Mesodermal cell (in vitro differentiated cells): ENCODE measurements around the gene PPP1R11.

ENCODE experiments used
- H3K27ac ChIP-seq: 2 replicates; pipeline ENCODE4 v1.7.0; 2013; ENCODE audit warnings: mild to moderate bottlenecking, low read depth, low read length, moderate library complexity; ENCODE audit not compliant: severe bottlenecking
- H3K36me3 ChIP-seq: 2 replicates; pipeline ENCODE4 v1.7.1; 2013; ENCODE audit warnings: mild to moderate bottlenecking, low read length, moderate library complexity; ENCODE audit not compliant: control insufficient read depth, insufficient read depth
- H3K4me1 ChIP-seq: one replicate; pipeline ENCODE4 v1.7.1; 2013; ENCODE audit warnings: mild to moderate bottlenecking, low read length; ENCODE audit not compliant: insufficient read depth, control insufficient read depth, poor library complexity, severe bottlenecking
- H3K4me3 ChIP-seq: 2 replicates; pipeline ENCODE4 v1.7.0; 2013; ENCODE audit warnings: low read length, control low read depth, mild to moderate bottlenecking; ENCODE audit not compliant: insufficient read depth, poor library complexity, severe bottlenecking; ENCODE audit errors: extremely low read depth
- H3K9me3 ChIP-seq: 2 replicates; pipeline ENCODE4 v1.7.1; 2013; ENCODE audit warnings: mild to moderate bottlenecking, low read length, moderate library complexity; ENCODE audit not compliant: control insufficient read depth
- WGBS, 2 experiments: methylation state at CpG; one replicate each; pipeline ENCODE4 v1.1.5; 2013; ENCODE audit warnings: missing lambda C conversion rate in 2 of 2; ENCODE audit not compliant: insufficient coverage in 2 of 2; 5-methylcytosine and 5-hydroxymethylcytosine counted together

PPP1R11 gene

GRCh38 chr6:30075094-30075789 lies 8.2 kb downstream of the PPP1R11 start, which contains the start of gene RNF39:
TSS of gene RNF39 (minus strand) at chr6:30075769. CDS start at chr6:30075585, 184 bp downstream.
- WGBS, 2 experiments: 0 to 1% methylated on average over 39 to 45 of the region's 64 CpGs
- H3K36me3 ChIP-seq: peaks cover 4% of the 10 kb centered on the region
- peak within 1 kb of the TSS; percentile 27 for H3K4me3 ChIP-seq
- no peaks in the 10 kb centered on the region for H3K9me3 ChIP-seq
- no peak within 1 kb of the TSS for H3K27ac ChIP-seq
- peaks cover 4% of the 10 kb centered on the region for H3K4me1 ChIP-seq

GRCh38 chr6:30075790-30076732 lies 9.1 kb downstream of the PPP1R11 start:
- H3K4me3 ChIP-seq: no peak overlapping the region
- 44 to 56% methylated on average over 3 to 16 of the region's 22 CpGs for WGBS, 2 experiments
- peaks cover 4% of the 10 kb centered on the region for H3K4me1 ChIP-seq
- no peaks in the 10 kb centered on the region for H3K9me3 ChIP-seq
- H3K36me3 ChIP-seq: no peaks in the 10 kb centered on the region
- no peak overlapping the region for H3K27ac ChIP-seq

GRCh38 chr6:30077218-30077617 lies 10.2 kb downstream of the PPP1R11 start:
- WGBS, 2 experiments: 0 to 50% methylated on average over 1 to 2 of the region's 4 CpGs
- no peaks in the 10 kb centered on the region for H3K36me3 ChIP-seq
- H3K4me1 ChIP-seq: peaks cover 4% of the 10 kb centered on the region
- no peak overlapping the region for H3K4me3 ChIP-seq
- H3K27ac ChIP-seq: no peak overlapping the region
- H3K9me3 ChIP-seq: no peaks in the 10 kb centered on the region

DNA sequence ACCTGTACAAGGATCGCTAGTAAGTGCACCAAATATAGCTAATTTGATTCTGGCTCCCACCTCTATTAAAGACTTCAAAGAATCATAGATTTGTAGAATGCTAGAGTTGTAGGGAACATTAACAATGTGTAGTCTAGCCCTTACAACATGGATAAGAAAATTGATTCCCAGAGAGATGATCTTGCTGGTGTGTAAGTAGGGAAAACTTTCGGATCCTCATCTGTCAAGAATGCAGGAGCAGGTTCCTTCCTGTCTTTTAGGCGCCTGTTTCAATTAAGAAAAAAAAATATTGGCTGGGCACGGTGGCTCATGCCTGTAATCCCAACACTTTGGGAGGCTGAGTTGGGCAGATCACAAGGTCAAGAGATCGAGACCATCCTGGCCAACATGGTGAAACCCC lies 20.9 kb downstream of the PPP1R11 start:
- Histone ChIP-seq H3K4me3 (no peak overlapping the region), H3K27ac (no peak overlapping the region)
- 79 to 86% methylated on average over 3 to 4 of the region's 5 CpGs for WGBS, 2 experiments

DNA sequence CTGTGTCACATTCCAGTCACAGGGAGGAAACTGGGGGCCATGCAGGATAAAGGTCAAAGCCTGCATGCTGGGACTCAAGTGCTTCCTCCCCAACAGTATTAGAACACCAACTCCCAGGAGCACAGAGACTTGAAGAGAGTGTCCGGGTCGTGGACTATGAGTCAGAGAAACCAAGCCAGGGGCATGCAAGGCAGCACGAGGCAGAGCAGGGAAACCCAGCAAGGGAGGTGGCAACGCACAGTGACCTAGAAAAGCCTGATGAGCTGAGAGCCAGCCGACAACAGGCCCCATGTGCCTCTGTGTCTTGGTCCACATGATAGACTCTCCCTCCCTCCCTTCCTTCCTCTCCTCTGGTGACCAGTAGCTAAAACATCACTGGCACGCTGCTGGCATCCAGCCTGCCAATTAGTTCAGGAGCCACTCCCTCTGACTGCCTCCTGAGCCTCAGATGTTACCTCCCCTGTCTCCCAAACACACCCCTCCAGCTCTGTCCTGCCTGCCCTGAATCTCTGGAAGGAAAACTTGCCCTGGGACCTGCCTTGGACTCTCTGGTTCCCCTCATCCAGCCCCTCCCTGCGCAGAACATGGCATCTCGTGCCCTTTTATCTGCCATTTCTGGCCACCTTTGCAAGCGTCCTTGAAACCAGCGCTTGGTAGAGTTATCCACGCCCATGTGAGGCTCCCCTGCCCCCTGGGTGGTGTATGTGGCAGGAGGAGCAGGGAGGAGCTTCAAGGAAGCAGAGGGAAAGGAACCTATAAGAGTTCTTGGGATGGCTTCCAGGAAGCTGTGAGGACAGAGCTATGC lies 24.8 kb downstream of the PPP1R11 start:
- Histone ChIP-seq H3K36me3 (no peaks in the 10 kb centered on the region), H3K9me3 (no peaks in the 10 kb centered on the region), H3K27ac (no peak overlapping the region), H3K4me3 (no peak overlapping the region), H3K4me1 (no peaks in the 10 kb centered on the region)
- WGBS, 2 experiments: 64 to 76% methylated on average over 7 of the region's 11 CpGs

More for the DNA sequence above, 20.9 kb downstream of the PPP1R11 start:
- H3K4me1 ChIP-seq: no peaks in the 10 kb centered on the region
- H3K36me3 ChIP-seq: no peaks in the 10 kb centered on the region
- H3K9me3 ChIP-seq: no peaks in the 10 kb centered on the region

DNA sequence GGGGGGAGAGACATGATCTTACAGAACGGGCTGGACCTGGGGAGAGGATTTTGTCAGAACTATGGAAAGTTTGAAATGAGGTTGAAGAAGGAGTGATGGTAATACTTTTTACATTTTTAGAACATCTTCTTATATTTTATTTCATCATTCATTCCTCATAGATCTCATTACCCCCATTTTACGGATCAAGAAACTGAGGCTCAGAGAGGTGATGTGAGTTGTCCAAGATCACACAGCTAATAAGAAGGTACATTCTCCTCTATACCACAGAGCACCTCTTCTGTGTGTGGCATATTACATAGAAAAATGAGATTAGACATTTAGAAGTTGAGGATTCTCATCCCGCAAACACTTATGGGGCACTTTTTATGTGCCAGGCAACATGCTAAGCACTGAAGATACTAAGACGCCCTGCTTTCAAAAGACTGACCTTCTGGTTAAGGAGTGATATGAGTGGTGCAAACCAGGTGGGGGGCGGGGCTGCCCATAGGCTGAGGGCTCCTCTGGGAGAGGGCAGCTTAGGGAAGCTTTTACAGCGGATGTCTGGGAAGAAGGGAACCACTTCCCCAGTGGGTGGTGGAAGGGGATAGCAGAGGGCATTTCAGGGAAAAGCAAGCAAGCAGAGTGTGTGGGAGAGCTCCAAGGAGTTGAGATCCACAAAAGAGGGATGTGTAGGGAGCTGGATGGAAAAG lies 26.0 kb downstream of the PPP1R11 start:
- Histone ChIP-seq H3K4me1 (no peaks in the 10 kb centered on the region), H3K27ac (no peak overlapping the region), H3K9me3 (no peaks in the 10 kb centered on the region), H3K36me3 (no peaks in the 10 kb centered on the region), H3K4me3 (no peak overlapping the region)
- WGBS, 2 experiments: 62 to 79% methylated on average over 3 to 5 of the region's 6 CpGs

DNA sequence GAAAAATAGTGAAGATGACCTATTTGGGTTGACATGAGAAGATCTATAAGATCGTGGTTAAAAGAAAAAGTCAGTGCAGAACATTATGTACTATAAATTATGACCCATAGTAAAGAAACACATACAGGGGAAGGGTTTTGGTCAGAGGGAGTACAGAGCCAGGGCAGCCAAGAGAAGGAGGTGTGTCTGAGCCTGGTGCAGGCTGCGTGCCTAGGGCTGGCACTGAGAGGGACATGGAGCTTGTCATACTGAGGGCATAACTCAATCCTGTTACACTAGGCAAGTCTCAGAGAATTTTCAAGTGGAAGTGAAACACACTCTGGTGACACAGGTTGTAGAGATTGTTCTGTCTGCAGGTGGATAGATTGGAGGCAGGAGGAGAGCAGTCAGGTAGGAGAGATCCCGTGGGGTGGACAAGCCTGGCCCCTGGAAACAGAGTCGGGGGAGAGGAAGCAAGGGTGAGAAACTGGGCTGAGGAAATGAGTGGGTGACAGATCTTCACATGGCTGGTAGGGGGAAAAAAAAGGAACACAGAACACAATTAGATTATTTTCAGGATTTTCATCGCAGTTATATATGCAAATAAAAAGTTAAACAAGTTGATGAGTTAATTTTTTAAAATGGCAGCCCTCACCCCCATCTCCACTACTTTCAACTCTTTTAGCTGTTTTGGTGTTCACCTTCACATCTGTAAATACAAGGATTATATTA lies 27.1 kb downstream of the PPP1R11 start:
- Histone ChIP-seq H3K4me1 (no peaks in the 10 kb centered on the region), H3K27ac (no peak overlapping the region), H3K9me3 (no peaks in the 10 kb centered on the region), H3K4me3 (no peak overlapping the region), H3K36me3 (no peaks in the 10 kb centered on the region)
- 84% methylated on average over 2 of the region's 5 CpGs; no CpG with 5 or more reads in 1 of the 2 experiments for WGBS, 2 experiments

DNA sequence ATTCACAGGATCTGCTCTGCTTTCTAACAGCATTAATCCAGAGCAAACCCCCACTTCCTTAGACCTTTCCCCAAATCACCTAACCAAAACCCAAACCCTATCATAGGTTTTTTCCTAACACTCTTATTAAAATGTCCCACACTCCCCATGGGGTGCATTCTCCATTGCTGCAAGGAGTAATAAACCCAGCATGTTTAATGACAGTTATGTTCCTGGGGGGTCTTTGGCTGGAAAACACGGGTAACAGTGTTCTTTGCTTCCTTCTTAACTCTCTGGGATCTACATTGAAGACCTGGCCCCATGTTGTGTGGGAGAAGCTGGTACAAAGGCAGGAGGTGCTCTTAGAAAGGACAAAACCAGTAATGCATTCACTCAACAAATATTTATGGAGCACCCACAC lies 29.8 kb downstream of the PPP1R11 start:
- no peaks in the 10 kb centered on the region for H3K9me3 ChIP-seq

GRCh38 chr6:30097902-30098768 lies 31.1 kb downstream of the PPP1R11 start:
- peaks cover 5% of the 10 kb centered on the region for H3K4me1 ChIP-seq
- H3K9me3 ChIP-seq: no peaks in the 10 kb centered on the region
- no peak overlapping the region for H3K27ac ChIP-seq
- no peaks in the 10 kb centered on the region for H3K36me3 ChIP-seq
- H3K4me3 ChIP-seq: no peak overlapping the region
- WGBS, 2 experiments: 86 to 95% methylated on average over 2 to 4 of the region's 4 CpGs

More for the DNA sequence above, 29.8 kb downstream of the PPP1R11 start:
- H3K4me1 ChIP-seq: peaks cover 5% of the 10 kb centered on the region
- no peak overlapping the region for H3K27ac ChIP-seq
- H3K36me3 ChIP-seq: no peaks in the 10 kb centered on the region
- H3K4me3 ChIP-seq: no peak overlapping the region
- no CpG with 5 or more reads among the region's 1 CpG for WGBS, 2 experiments
